Mammary epithelial cell (primary cell): Measurements from ENCODE around the gene USP9X.

Experiments
- CTCF ChIP-seq, 2 donors: IDR thresholded peaks in 1 of 2; conservative IDR thresholded peaks in 1 of 2; 2 replicates each; pipeline ENCODE4 v1.5.1; 2011 to 2012; ENCODE audit warnings: inconsistent platforms in 2 of 2, low read length in 2 of 2, mild to moderate bottlenecking in 2 of 2, control low read depth in 1 of 2, low read depth in 1 of 2; ENCODE audit not compliant: insufficient read depth in 1 of 2; ENCODE audit errors: extremely low read depth in 1 of 2
- EZH2 ChIP-seq: IDR thresholded peaks from 2 replicates; pipeline ENCODE4 v1.6.1; 2012; ENCODE audit warnings: low read length, inconsistent platforms, borderline replicate concordance

GRCh38 chrX:41209853-41210252, 124.6 kb downstream of the USP9X start:
- TF ChIP-seq CTCF (conservative IDR thresholded peaks at IDR 0.05 in 1 of 2, IDR thresholded peaks at IDR 0.05 in 1 of 2; ENCODE audit: extremely low read depth in 1 of 2, insufficient read depth in 1 of 2, low read depth in 1 of 2, low read length in 2 of 2), result no peak
- TF ChIP-seq EZH2, result no peak
